Measurements from ENCODE around the gene OR2F1. TPM values are rescaled to one million over a fixed set of nuclear protein-coding genes. Genes with fewer than 3 reads are reported as not detected.

Gene OR2F1
- total RNA-seq, 4 donors from 2014 or later, result not detected

DNA sequence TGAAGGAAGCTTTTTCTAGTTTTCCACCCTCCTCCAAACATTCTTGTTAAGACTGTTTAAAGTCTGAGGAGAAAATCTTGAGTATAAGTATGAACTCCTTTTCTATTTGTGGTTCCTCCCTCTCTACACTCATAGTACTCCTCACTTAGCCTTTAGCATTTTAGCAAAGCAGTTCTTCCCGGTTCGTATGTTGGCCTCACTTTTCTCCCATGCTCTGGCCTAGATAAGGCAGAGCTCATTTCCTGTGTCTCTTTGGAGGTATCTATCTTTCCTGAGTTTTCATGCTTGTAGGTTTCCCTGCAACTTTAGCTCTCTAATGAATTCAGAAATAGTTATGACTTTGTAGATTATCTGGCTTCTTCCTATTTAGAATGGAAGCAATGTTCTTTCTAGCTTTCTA is 5.9 kb upstream of the OR2F1 start:
- Histone ChIP-seq H3K27ac (no peak overlapping the region), H3K4me1 (no peaks in the 10 kb centered on the region), H3K4me3 (no peak overlapping the region), H3K9me3 (no peaks in the 10 kb centered on the region), H3K27me3 (no peaks in the 10 kb centered on the region), H3K36me3 (no peaks in the 10 kb centered on the region)
- in situ Hi-C loops (cut with MboI; ENCODE audit: low pct_ligation_motif_present in 1 of 4, low pct_unique_long_range_greater_than_20kb in 1 of 4, low sequenced_read_pairs in 3 of 4) (no loop called here), intact Hi-C loops (cut with DNase I; ENCODE audit: low total_unique reads) (loop anchor here (5.0 kb wide), 1 partner anchor 484 kb away; no protein-coding TSS in a partner anchor)
- WGBS, 2 donors (ENCODE audit: low coverage in 1 of 2), result 33 to 53% methylated on average over 2 of the region's 2 CpGs
- TF ChIP-seq, protein P1, sequence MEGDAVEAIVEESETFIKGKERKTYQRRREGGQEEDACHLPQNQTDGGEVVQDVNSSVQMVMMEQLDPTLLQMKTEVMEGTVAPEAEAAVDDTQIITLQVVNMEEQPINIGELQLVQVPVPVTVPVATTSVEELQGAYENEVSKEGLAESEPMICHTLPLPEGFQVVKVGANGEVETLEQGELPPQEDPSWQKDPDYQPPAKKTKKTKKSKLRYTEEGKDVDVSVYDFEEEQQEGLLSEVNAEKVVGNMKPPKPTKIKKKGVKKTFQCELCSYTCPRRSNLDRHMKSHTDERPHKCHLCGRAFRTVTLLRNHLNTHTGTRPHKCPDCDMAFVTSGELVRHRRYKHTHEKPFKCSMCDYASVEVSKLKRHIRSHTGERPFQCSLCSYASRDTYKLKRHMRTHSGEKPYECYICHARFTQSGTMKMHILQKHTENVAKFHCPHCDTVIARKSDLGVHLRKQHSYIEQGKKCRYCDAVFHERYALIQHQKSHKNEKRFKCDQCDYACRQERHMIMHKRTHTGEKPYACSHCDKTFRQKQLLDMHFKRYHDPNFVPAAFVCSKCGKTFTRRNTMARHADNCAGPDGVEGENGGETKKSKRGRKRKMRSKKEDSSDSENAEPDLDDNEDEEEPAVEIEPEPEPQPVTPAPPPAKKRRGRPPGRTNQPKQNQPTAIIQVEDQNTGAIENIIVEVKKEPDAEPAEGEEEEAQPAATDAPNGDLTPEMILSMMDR (IDR thresholded peaks at IDR 0.05), result no peak
- no peak for TF ChIP-seq POLR2AphosphoS5 (IDR thresholded peaks at IDR 0.05)
- no peak for TF ChIP-seq POLR2A (IDR thresholded peaks at IDR 0.05)
- no peak for TF ChIP-seq EP300 (IDR thresholded peaks at IDR 0.05; ENCODE audit: low read depth)
- DNase-seq, result no peak

DNA sequence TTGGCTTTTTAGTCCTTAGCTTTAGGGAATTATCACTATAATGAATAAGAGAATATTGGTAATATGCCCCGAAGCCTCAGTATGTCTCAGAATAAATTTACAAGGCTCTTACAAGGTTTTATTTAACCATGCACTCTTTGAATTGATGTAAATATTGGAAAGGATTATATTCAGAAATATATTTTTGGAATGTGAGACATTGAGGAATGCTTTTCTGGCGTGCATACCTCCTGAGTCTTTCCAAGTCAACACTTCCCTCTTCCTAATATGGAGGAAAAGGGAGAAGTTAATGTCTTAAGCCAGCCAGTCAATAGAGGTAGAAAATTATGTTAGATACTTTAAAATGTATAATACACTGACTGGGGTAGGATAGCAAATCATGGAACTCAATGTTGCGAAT is 1.2 kb upstream of the OR2F1 start:
- in situ Hi-C loops (cut with MboI; ENCODE audit: low pct_ligation_motif_present in 1 of 4, low pct_unique_long_range_greater_than_20kb in 1 of 4, low sequenced_read_pairs in 3 of 4), result no loop called here
- H3K27me3 ChIP-seq, result no peaks in the 10 kb centered on the region
- TF ChIP-seq, protein P1 (IDR thresholded peaks at IDR 0.05), result no peak
- TF ChIP-seq POLR2A (IDR thresholded peaks at IDR 0.05) (no peak), EP300 (IDR thresholded peaks at IDR 0.05; ENCODE audit: low read depth) (no peak)
- H3K27ac ChIP-seq, result no peak overlapping the region
- no peaks in the 10 kb centered on the region for H3K9me3 ChIP-seq
- 78 to 82% methylated on average over 3 of the region's 3 CpGs for WGBS, 2 donors (ENCODE audit: low coverage in 1 of 2)
- H3K36me3 ChIP-seq, result no peaks in the 10 kb centered on the region
- DNase-seq, result no peak
- no peaks in the 10 kb centered on the region for H3K4me1 ChIP-seq
- no peak overlapping the region for H3K4me3 ChIP-seq
- intact Hi-C loops (cut with DNase I; ENCODE audit: low total_unique reads), result no loop called here

DNA sequence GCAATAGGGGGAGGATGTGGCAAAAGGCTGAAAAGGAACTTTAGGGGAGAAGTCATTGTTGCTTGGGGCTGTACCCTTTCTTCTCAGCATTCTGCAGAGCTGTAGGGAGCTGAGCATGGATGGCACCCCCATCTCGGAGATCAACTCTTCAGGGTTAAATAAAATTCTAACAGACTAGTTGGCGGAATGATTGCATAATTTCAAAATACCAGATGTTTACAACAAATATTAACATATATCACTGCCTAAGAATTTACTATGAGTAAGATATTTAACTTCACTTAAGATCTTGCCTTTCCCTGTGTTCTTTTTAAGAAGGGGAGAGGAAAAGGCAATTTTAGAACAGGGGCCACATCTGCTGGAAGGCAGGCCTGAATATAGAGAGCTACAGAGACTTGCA is 509 bp upstream of the OR2F1 start:
- no peaks in the 10 kb centered on the region for H3K4me1 ChIP-seq
- H3K4me3 ChIP-seq, result no peak overlapping the region
- no peak overlapping the region for H3K27ac ChIP-seq
- H3K27me3 ChIP-seq, result no peaks in the 10 kb centered on the region
- TF ChIP-seq POLR2AphosphoS5 (IDR thresholded peaks at IDR 0.05) (no peak), POLR2A (IDR thresholded peaks at IDR 0.05) (no peak)
- in situ Hi-C loops (cut with MboI; ENCODE audit: low pct_ligation_motif_present in 1 of 4, low pct_unique_long_range_greater_than_20kb in 1 of 4, low sequenced_read_pairs in 3 of 4) (no loop called here), intact Hi-C loops (cut with DNase I; ENCODE audit: low total_unique reads) (no loop called here)
- no peaks in the 10 kb centered on the region for H3K9me3 ChIP-seq
- DNase-seq, result no peak
- 78% methylated on average over 2 of the region's 2 CpGs; no CpG with 5 or more reads in 1 of the 2 donors for WGBS, 2 donors (ENCODE audit: low coverage in 1 of 2)
- no peaks in the 10 kb centered on the region for H3K36me3 ChIP-seq

DNA sequence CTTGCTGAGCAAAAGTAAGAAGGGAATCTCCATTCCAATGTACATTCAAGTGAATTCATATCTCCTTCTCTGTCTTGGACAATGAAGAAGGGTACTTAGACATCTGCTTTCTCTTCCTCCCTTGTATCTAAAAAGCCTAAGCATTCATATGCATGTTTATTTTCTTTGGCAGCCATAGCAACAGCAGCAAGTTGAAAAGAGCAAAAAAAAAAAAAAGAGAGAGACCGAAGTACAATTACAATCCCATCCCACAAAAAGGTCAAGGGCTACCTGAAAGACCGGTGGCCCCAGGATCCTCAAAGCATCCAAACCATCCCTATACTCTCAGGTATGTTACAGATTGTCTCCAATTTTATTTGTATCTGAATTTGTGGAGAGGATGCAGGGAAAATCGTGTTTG is 4.1 kb downstream of the OR2F1 start:
- Histone ChIP-seq H3K4me1 (no peaks in the 10 kb centered on the region), H3K36me3 (no peaks in the 10 kb centered on the region), H3K27me3 (no peaks in the 10 kb centered on the region), H3K4me3 (no peak overlapping the region), H3K9me3 (no peaks in the 10 kb centered on the region), H3K27ac (no peak overlapping the region)
- TF ChIP-seq POLR2A (IDR thresholded peaks at IDR 0.05) (no peak), EP300 (IDR thresholded peaks at IDR 0.05; ENCODE audit: low read depth) (no peak), POLR2AphosphoS5 (IDR thresholded peaks at IDR 0.05) (no peak)
- TF ChIP-seq, protein P1 (IDR thresholded peaks at IDR 0.05), result no peak
- WGBS, 2 donors (ENCODE audit: low coverage in 1 of 2), result 37 to 62% methylated on average over 3 of the region's 3 CpGs
- in situ Hi-C loops (cut with MboI; ENCODE audit: low pct_ligation_motif_present in 1 of 4, low pct_unique_long_range_greater_than_20kb in 1 of 4, low sequenced_read_pairs in 3 of 4), result no loop called here
- no peak for DNase-seq
- intact Hi-C loops (cut with DNase I; ENCODE audit: low total_unique reads), result no loop called here
